Peyer's patch (tissue), 4 donors: ENCODE data around the gene SERPINB13. TPM values are rescaled to one million over a fixed set of nuclear protein-coding genes. Genes with fewer than 3 reads are reported as not detected.

ENCODE experiments used
- DNase-seq, 3 donors: peaks; one replicate each; pipeline ENCODE4 v3.0.0-alpha.2; 2017 to 2019
- H3K27ac ChIP-seq, 4 donors: fragments of 200-600 bp; sonication (generic); one replicate each; pipeline ENCODE4 v1.5.1; 2016 to 2019
- H3K27me3 ChIP-seq, 2 donors: fragments of 200-600 bp; sonication (generic); one replicate each; pipeline ENCODE4 v1.5.1; 2019
- H3K36me3 ChIP-seq, 3 donors: fragments of 200-600 bp; sonication (generic); one replicate each; pipeline ENCODE4 v1.5.1; 2016 to 2019
- H3K4me1 ChIP-seq, 4 donors: fragments of 200-600 bp; sonication (generic); one replicate each; pipeline ENCODE4 v1.5.1; 2016 to 2019
- H3K4me3 ChIP-seq, 4 donors: fragments of 200-600 bp; sonication (generic); 1 replicate in 3 of 4; 2 replicates in 1 of 4; pipeline ENCODE4 v1.5.1; 2016 to 2019; ENCODE audit warnings: mild to moderate bottlenecking in 1 of 4
- H3K9me3 ChIP-seq, 4 donors: fragments of 200-600 bp; sonication (generic); one replicate each; pipeline ENCODE4 v1.5.1; 2016 to 2019; ENCODE audit warnings: mild to moderate bottlenecking in 1 of 4
- CTCF ChIP-seq, 6 experiments: fragments of 450-650 bp in 4 of 6; fragments of 200-600 bp in 2 of 6; sonication (generic) in 1 of 6; IDR thresholded peaks; one replicate each; pipeline ENCODE4 v1.5.1; 2017 to 2019; ENCODE audit warnings: antibody characterized with exemption in 6 of 6, mild to moderate bottlenecking in 3 of 6, moderate library complexity in 1 of 6
- POLR2A ChIP-seq, 2 donors: fragments of 450-650 bp; IDR thresholded peaks; one replicate each; pipeline ENCODE4 v1.5.1; 2017; ENCODE audit warnings: antibody characterized with exemption in 2 of 2, mild to moderate bottlenecking in 2 of 2, moderate library complexity in 2 of 2
- total RNA-seq, 4 donors: library from RNA; depleted of rRNA; stranded (reverse); fragments of >200 nt; gene quantifications; one replicate each; pipeline ENCODE4 v1.1.0, GENCODE V29; 2016

SERPINB13 gene
- total RNA-seq, 4 donors from 2014 or later: not detected

DNA sequence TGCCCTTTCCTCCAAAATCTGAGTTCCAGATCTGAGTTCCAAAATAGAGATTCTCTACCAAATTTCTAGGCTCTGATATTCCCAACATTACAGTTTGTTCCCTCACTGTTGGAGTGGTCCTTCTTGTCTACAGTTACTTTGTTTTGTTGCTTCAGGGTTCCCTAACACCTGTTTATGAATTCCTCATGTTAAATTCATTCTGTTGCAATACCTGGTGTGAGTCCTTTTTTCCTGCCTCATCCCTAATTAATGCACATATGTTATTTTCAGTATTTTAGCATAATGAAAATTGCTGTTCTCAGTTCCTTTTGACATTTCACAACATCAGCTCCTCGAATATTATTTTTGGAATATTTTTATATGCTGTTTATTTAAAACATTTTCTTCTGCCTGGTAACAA, 16.2 kb downstream of the SERPINB13 start:
- no peak for TF ChIP-seq POLR2A (IDR thresholded peaks at IDR 0.05)
- TF ChIP-seq CTCF (IDR thresholded peaks at IDR 0.05): no peak
- H3K4me3 ChIP-seq: no peak overlapping the region

DNA sequence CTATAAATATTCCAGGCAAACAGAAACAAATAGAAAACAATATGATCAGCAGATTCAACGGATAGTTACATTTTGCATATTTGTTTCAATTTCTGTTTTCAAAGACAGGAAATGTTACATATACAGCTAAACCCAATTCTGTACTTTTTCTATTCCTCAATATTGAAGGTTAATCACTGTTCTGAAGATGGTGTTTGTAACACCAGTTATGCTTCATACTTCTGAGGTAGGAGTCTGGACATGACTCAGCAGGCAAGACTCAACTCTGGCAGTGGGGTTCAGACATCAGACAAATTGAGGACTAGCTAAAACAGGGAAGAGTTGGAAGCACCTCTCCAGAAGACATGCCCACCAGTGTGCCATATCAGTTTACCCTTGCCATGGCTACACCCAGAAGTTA, 16.6 kb downstream of the SERPINB13 start:
- Histone ChIP-seq H3K4me3 (no peak overlapping the region), H3K36me3 (no peaks in the 10 kb centered on the region), H3K27ac (no peak overlapping the region), H3K9me3 (no peaks in the 10 kb centered on the region), H3K4me1 (no peaks in the 10 kb centered on the region), H3K27me3 (no peaks in the 10 kb centered on the region)
- no peak for DNase-seq
- TF ChIP-seq CTCF (IDR thresholded peaks at IDR 0.05): no peak
- TF ChIP-seq POLR2A (IDR thresholded peaks at IDR 0.05): no peak

More for the DNA sequence above, 16.2 kb downstream of the SERPINB13 start:
- no peak for DNase-seq
- H3K4me1 ChIP-seq: no peaks in the 10 kb centered on the region
- no peaks in the 10 kb centered on the region for H3K9me3 ChIP-seq
- H3K27ac ChIP-seq: no peak overlapping the region
- H3K36me3 ChIP-seq: no peaks in the 10 kb centered on the region
- no peaks in the 10 kb centered on the region for H3K27me3 ChIP-seq

DNA sequence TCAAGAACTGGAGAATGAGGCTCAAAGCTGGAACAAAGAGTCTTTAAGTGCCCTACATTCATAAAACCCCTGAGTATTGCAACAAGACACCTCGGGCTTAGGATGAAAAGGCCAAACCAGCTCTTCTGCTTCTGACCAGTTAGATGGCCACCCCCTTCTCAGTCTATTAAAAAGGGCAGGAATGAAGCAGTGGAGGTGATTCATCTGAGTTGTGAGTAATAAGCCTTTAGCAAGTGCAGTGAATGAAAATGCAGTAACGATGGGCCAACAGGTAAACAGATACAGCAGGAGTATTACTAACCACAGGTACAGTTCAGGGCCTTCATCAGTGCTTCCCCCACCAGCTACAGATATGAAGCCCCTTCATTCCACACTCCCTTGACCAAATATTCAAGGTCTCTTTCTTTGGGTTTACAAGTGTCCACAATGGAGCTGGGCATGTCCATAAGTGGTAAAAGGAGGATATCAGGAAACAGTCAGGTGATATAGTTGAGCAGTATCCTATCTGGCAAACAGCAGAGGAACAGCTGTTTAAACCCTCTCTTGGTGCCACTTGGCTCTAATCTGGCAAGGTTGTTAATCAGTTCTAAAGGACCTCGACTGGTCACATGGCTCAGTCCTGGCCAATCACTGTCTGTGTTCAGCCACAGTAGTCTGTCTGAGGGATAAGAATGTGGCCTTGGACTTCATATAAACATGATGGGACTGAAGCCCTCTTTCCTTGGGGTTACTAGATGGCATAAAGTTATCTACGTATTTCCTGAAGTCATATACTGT, 17.8 kb downstream of the SERPINB13 start:
- Histone ChIP-seq H3K36me3 (no peaks in the 10 kb centered on the region), H3K4me1 (no peaks in the 10 kb centered on the region), H3K27ac (no peak overlapping the region), H3K27me3 (no peaks in the 10 kb centered on the region), H3K9me3 (no peaks in the 10 kb centered on the region), H3K4me3 (no peak overlapping the region)
- DNase-seq: no peak
- TF ChIP-seq POLR2A (IDR thresholded peaks at IDR 0.05) (no peak), CTCF (IDR thresholded peaks at IDR 0.05) (no peak)

DNA sequence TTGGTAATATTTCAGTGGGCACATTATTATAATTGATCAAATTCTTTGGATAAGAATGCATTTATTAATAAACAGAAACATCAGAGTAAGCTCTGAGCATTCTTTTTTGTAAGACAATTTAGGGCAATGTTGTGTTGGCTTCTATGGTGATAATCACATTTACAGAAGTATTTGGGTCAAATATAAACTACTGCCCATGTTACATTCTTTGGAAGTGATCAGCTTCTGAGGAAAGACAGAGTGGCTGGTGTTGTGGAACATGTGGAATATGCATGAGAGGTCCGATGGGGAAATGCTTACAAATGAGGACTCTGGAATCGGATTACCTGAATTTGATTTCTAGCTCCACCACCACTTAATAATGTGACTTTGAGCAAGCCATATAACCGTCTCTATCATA, 19.4 kb downstream of the SERPINB13 start:
- TF ChIP-seq CTCF (IDR thresholded peaks at IDR 0.05) (no peak), POLR2A (IDR thresholded peaks at IDR 0.05) (no peak)
- no peak overlapping the region for H3K4me3 ChIP-seq
- no peaks in the 10 kb centered on the region for H3K36me3 ChIP-seq
- no peak overlapping the region for H3K27ac ChIP-seq
- H3K9me3 ChIP-seq: no peaks in the 10 kb centered on the region
- no peak for DNase-seq
- no peaks in the 10 kb centered on the region for H3K4me1 ChIP-seq
- no peaks in the 10 kb centered on the region for H3K27me3 ChIP-seq

DNA sequence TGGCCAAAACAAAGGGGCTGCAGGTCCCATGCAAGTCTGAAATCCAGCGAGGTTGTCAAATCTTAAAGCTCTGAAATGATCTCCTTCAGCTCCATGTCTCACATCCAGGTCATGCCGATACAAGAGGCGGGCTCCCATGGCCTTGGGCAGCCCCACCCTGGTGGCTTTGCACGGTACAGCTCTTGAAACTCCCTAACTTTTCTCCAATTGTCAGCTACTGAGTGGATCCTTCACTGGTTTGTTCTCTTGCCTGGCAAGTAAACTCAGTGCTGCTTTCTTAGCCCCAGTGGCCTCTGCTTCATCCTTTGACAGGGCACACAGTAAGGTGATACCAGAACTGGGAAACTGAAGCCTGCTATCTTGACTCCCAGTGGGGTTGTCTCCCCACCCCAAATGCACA, 26.3 kb downstream of the SERPINB13 start:
- H3K4me1 ChIP-seq: no peaks in the 10 kb centered on the region
- TF ChIP-seq POLR2A (IDR thresholded peaks at IDR 0.05) (no peak), CTCF (IDR thresholded peaks at IDR 0.05) (no peak)
- H3K9me3 ChIP-seq: no peaks in the 10 kb centered on the region
- no peaks in the 10 kb centered on the region for H3K36me3 ChIP-seq
- no peak overlapping the region for H3K27ac ChIP-seq
- no peak overlapping the region for H3K4me3 ChIP-seq
- no peaks in the 10 kb centered on the region for H3K27me3 ChIP-seq
- DNase-seq: no peak
